GM18858 (cell line): Measurements from ENCODE around the gene LRP4.

Source experiments
- ATAC-seq: cut with Tn5 transposase; IDR thresholded peaks from one replicate; pipeline ENCODE4 v1.9.1; 2021; ENCODE audit not compliant: unreplicated experiment

Gene LRP4

DNA sequence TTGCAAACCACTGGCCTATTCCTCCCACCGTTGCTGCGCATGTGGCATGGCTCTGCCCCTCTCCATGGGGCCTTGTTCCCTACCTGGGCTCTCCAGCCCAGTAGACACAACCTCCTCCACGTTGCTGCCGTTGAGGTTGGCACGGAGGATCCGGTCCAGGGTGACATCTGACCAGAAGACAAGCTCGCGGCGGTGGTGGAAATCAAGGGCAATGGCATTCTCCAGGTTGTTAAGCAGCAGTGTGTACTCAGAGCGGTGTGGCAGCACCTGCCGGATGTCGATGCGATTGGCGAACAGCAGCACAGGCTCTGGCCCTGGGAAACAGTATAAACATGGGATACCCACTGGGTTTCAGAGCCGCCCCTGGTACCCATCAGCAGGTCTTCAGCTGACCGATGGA, 23.8 kb downstream of the LRP4 start:
- ATAC-seq = no peak

GRCh38 chr11:46892838-46893237, 25.5 kb downstream of the LRP4 start:
- no peak for ATAC-seq

- no peak for ATAC-seq
Observed at GRCh38 chr11:46892109-46892508, 26.2 kb downstream of the LRP4 start.

DNA sequence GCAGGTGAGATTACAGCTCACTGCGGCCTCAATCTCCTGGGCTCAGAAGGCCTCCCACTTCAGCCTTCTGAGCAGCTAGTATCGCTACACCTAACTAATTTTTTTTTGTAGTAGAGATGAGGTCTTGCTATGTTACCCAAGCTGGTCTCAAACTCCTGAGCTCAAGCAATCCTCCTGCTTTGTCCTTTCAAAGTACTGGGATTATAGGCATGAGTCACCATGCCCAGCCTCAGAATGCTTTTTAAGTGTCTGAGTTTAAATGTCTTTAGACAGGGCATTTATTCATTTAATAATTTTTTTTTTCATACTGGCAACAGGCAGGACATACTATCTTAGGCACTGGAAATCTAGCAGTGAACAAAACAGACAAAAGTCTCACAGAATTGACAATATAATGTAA, 27.7 kb downstream of the LRP4 start:
- ATAC-seq = no peak

DNA sequence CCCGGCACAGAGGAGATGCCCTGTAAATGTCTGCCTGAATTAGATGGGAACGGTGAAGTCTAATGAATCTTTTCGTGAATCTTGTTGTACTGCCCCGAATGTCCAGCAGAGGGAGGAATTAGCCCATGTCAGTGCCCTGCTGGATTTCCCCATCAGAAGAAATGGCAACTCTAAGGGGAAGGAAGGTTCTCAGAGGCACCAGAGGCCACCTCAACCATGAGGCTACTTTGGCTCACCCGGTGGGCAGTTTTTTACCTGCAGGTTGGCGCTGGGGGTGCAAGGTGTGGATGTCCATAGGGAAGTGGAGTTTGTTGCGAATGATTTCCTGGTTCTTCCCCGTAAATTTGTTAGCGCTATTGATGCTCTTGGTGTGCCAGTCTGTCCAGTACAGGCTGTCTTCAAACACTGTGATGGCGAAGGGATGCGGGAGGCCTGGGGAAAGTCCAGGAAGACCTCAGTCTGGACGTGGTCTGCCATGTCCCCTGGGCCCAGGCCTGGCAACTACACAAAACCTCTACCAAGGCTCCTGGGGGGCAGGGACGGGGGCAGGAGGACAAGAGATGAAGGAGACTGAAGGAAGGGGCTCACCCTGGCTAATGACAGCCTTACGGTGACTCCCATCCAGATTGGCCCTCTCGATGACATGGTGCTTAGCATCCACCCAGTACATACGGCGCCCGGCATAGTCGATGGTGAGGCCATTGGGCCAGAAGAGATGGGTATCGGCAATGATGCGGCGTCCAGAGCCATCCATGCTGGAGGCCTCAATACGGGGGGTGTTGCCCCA, 28.5 kb downstream of the LRP4 start:
- ATAC-seq = no peak

GRCh38 chr11:46889251-46889650, 29.1 kb downstream of the LRP4 start:
- no peak for ATAC-seq

- ATAC-seq = no peak
Observed at GRCh38 chr11:46888636-46889035, 29.7 kb downstream of the LRP4 start.

- ATAC-seq = no peak
Observed at GRCh38 chr11:46886211-46886610, 32.1 kb downstream of the LRP4 start.

- no peak for ATAC-seq
Observed at GRCh38 chr11:46879056-46879585, 39.2 kb downstream of the LRP4 start.

DNA sequence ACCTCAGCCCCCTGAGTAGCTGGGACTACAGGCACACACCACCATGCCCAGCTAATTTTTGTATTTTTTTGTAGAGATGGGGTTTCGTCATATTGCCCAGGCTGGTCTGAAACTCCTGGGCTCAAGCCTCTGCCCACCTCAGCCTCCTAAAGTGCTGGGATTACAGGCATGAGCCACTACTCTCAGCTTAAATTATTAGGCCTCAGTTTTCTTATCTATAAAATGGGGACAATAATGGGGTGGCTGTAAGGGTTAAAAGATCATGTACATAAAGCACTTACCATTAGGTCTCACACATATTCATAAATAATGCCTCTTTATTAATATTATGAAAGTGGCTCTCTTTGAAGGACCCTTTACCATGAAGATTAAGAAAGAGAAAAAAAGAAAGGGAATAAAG, 40.8 kb downstream of the LRP4 start:
- ATAC-seq = no peak

DNA sequence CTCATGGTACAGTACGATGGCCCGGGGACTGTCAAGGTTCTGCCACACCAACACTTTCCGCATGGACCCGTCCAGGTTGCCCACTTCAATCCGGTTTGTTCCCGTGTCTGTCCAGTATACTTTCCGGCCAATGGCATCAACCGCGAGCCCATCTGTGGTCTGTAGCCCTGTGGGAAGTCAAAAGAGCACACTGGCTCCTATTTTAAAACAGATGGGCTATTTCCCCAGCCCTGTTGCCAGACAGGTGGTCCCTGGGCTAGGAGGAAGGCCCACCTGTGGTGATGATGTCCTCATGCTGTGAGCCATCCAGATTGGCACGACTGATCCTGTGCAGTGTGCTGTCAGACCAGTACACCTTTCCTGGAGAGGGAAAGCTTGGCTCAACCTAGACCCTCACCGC, 41.9 kb downstream of the LRP4 start:
- no peak for ATAC-seq

DNA sequence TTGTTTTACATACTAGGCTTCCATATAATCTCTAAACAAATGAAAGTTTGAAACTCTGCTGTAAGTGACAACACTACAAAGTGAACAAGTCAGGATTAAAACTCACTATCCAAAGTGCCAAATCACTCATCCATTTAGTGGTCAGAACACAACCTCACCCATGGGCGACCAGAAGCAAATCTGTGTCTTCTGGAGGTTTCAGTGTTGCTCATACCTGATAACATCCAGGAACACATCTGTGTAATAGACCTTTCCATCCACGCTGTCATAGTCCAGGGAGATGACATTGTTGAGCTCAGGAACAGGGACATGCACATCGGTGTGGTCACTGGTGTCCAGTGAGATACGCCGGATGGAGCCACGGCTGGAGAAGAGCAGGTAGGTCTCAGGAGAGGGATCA, 43.8 kb downstream of the LRP4 start:
- ATAC-seq = no peak

DNA sequence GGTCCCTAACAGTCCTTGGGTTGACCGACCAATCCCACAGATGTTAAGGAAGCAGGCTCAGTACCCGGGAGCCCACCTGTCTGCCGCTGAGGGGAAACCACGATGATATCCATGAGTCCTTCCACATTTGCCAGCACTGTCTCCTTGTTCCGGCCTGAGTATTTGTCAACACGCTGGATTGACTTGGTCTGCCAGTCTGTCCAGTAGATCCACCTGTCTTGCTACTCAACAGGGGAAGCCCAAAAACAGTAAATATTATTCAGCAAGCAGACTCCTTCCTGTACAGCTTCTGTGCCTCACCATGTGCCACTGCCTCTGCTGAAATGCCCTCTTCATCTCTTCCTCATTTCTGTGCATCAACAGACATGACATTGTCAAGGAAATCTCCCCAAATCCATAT, 49.4 kb downstream of the LRP4 start:
- ATAC-seq = no peak

GRCh38 chr11:46865340-46865739, 53.0 kb downstream of the LRP4 start:
- ATAC-seq = no peak

DNA sequence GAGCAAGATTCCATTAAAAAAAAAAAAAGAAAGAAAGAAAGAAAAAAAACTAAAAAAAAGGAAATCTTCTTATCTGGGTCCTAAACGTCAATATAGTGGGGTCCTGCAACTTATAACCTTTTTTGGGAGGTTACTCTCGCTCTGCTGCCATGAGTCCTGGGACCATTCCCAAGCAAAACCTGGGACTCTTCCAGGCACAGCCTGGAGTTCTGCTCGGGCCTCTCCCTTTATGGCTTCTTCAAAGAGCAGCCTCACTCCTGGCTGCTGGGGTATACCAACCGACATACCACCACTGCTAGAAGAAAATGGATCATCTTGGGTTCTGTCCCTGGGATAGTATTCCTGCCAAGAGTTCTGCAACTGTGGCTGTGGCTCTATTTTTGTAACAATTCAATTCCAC, 58.1 kb downstream of the LRP4 start:
- ATAC-seq = no peak

DNA sequence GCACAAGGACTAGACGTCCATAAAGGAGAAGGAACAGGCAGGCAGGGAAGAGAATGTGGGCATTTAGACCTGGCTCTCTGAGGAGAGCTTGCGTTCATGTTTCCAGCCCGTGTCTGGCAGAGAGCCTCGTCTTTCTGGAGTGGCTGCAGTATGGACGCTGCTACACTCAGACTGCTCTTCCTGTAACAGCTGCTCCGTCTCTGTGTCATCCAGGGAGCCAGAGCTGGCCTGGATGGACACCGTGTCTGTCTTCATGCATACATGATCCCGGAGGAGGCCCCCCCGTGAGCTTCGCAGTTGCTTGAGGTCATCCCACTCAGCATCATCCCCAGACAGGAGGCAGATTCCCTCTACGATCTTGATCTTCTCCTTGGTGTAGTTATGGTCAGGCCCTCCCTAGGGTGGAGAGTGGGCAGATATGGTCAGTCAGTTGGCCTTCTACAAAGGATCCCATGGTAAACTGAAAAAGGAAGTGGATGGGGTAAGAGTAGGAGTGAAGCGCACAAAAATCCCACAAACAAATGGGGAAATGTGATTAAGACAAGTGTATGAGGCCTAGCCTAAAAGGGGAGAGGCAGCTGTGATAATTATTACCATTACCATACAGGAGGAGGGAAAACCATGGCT, 59.3 kb downstream of the LRP4 start:
- ATAC-seq = no peak

DNA sequence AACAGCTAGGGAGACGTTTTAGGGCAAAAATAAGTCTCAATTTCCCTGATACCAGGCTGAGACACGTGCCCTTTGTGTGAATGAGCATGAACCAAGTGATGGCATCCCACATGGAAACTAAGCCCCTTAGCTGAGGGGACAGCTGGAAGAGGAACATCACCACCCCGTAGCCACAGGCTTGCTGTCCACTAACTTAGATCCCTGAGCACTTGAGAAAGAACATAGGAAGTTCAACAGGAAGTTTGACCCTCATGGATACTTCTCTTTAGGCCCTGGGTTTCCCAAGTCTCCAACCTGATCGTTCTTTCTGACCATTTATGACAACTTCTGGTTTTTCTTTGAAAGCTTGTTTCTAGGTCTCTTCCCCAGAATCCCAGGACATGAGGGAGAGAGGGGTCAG, 60.7 kb downstream of the LRP4 start:
- no peak for ATAC-seq

- ATAC-seq = no peak
Observed at GRCh38 chr11:46856605-46857343, 61.6 kb downstream of the LRP4 start.

GRCh38 chr11:46855863-46856262, 62.5 kb downstream of the LRP4 start:
- no peak for ATAC-seq

DNA sequence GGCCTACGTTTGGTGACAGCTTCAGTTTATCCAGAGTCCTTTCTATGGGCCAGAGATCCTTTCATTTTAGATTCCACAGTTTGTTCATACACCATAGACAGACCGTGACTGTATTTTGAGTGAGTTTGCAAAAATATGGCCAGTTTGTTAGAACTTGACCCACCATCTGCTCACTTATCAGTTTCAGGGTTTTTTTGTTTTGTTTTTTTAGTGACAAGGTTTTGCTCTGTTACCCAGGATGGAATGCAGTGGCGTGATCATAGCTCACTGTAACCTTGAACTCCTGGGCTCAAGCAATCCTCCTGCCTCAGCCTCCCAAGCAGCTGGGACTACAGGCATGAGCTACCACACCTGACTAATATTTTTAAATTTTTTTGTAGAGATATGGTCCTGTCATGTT, 63.2 kb downstream of the LRP4 start:
- ATAC-seq = no peak

DNA sequence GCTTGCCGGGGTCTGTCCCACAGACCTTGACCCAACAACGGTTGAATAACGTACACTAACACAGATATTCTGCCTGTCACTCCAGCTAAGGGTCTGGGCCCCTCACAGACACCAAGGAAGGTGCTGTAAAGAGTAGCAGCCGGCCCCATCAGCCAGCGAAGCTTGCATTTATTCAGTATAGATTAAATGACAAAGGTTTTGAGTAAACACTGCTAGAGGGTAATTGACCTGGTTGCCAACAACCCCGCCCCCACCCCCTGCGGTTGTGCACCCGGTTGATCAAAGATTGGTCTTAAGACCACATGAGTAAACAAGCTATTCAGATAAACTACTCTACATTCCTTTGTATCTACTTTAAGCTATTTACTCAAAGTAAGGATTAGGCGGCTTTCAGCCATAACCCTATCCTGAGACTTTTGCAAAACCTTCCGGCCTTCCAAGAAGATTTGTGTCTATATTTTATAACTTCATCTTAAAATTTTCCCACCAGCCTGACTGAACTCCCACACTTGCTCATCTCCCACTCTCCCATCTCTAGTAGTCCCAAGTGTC, 67.4 kb downstream of the LRP4 start:
- ATAC-seq = no peak

DNA sequence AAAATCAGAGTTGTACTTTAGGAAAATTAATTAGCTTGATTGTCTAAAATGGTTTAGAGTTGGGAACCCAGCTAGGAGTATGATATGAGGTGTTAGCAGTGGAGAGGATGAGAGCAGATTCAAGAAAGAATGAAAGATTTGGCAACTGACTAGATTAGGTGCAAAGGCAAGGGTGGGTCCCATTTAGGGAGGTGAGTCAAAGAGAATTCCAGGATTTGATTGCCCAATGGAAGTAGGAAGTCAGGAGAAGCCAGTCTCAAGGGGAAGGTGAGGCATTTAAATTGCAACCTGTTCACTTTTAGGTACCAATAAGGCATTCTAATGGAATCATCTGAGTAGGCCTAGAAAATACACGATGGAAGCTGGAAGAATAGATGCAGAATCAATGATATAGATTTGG, 68.7 kb downstream of the LRP4 start:
- ATAC-seq = no peak
